Motor neuron (in vitro differentiated cells): ENCODE measurements around the gene STMN1. TPM values are rescaled to one million over a fixed set of nuclear protein-coding genes. Genes with fewer than 3 reads are reported as not detected.

ENCODE experiments used
- ATAC-seq, 8 experiments: fragments of 200-7000 bp; cut with Tn5 transposase; replicated peaks in 6 of 8; 2 replicates each; pipeline ENCODE4 v1.8.0; 2021; ENCODE audit warnings: mild to moderate bottlenecking in 8 of 8, moderate library complexity in 8 of 8
- H3K27ac ChIP-seq, 2 donors: fragments of 250-450 bp; sonication (Bioruptor Pico); 2 replicates each; pipeline ENCODE4 v1.9.0; 2021; ENCODE audit warnings: antibody characterized with exemption in 2 of 2, mild to moderate bottlenecking in 2 of 2, moderate library complexity in 1 of 2
- H3K4me1 ChIP-seq, 2 donors: fragments of 250-450 bp; sonication (Bioruptor Pico); replicated peaks in 1 of 2; 2 replicates each; pipeline ENCODE4 v1.6.1; 2021; ENCODE audit warnings: antibody characterized with exemption in 2 of 2, mild to moderate bottlenecking in 2 of 2, moderate library complexity in 1 of 2
- H3K4me3 ChIP-seq, 5 donors: fragments of 250-450 bp; sonication (Bioruptor Pico); 2 replicates each; pipeline ENCODE4 v1.9.0; 2021; ENCODE audit warnings: antibody characterized with exemption in 5 of 5, mild to moderate bottlenecking in 5 of 5, moderate library complexity in 4 of 5
- WGBS, 10 experiments: fragments of 450-650 bp; shearing (Covaris generic); methylation state at CpG; one replicate each; pipeline ENCODE4 v1.0.0; 2022; 5-methylcytosine and 5-hydroxymethylcytosine counted together
- in situ Hi-C, 9 experiments: fragments of 400-800 bp; cut with MboI; loops; one replicate each; pipeline ENCODE4 v1.15.0; 2021; ENCODE audit warnings: low sequenced_read_pairs in 9 of 9, low pct_unique_long_range_greater_than_20kb in 2 of 9; ENCODE audit not compliant: unreplicated experiment in 9 of 9
- total RNA-seq, 8 experiments: library from RNA; unstranded; fragments of 300-600 nt; gene quantifications; 2 replicates each; pipeline versions ENCODE4 v1.2.3 to v1.2.4, GENCODE V29; 2022

The STMN1 gene
- total RNA-seq, 8 experiments from 2014 or later: 11.5 to 1,830 (median 781) TPM

- peak; percentile 81 to 95 (median 92) for ATAC-seq
- in situ Hi-C loops: no loop called here
- Histone ChIP-seq H3K4me1 (peaks cover 0 to 7% of the 10 kb centered on the region in 2 donors), H3K27ac (no peak within 1 kb of the TSS), H3K4me3 (peak within 1 kb of the TSS; percentile 34 to 50 (median 46))
- WGBS, 10 experiments: 0 to 4% (median 0%) methylated on average over 2 to 29 of the region's 77 CpGs; no CpG with 5 or more reads in 1 of the 10 experiments
Observed at GRCh38 chr1:25858906-25859789, 47.1 kb downstream of the STMN1 start, which contains the start of gene AUNIP. Gene AUNIP, minus strand, starts transcription at chr1:25859457. Its CDS starts 100 bp downstream, at chr1:25859357.

- no peak for ATAC-seq
- 29 to 100% (median 60%) methylated on average over 1 to 7 of the region's 7 CpGs; no CpG with 5 or more reads in 2 of the 10 experiments for WGBS, 10 experiments
- in situ Hi-C loops: no loop called here
- Histone ChIP-seq H3K4me3 (peak overlapping the region in 4 of 5 donors; percentile 37 to 50 (median 46)), H3K4me1 (peaks cover 0 to 7% of the 10 kb centered on the region in 2 donors), H3K27ac (no peak overlapping the region)
Observed at GRCh38 chr1:25858494-25858893, 47.7 kb downstream of the STMN1 start.

- H3K27ac ChIP-seq: no peak overlapping the region
- H3K4me3 ChIP-seq: no peak overlapping the region
- no peak for ATAC-seq
- peaks cover 0 to 5% of the 10 kb centered on the region in 2 donors for H3K4me1 ChIP-seq
- 79 to 100% (median 91%) methylated on average over 1 to 11 of the region's 11 CpGs; no CpG with 5 or more reads in 1 of the 10 experiments for WGBS, 10 experiments
- in situ Hi-C loops: no loop called here
Observed at GRCh38 chr1:25856856-25857255, 49.4 kb downstream of the STMN1 start.

GRCh38 chr1:25854554-25854953 is 51.7 kb downstream of the STMN1 start:
- Histone ChIP-seq H3K4me3 (no peak overlapping the region), H3K27ac (no peak overlapping the region), H3K4me1 (peaks cover 0 to 5% of the 10 kb centered on the region in 2 donors)
- peak in 3 of 8 experiments; percentile 8 to 22 (median 12) for ATAC-seq
- in situ Hi-C loops: no loop called here
- WGBS, 10 experiments: 69 to 95% (median 90%) methylated on average over 1 to 2 of the region's 2 CpGs; no CpG with 5 or more reads in 3 of the 10 experiments

Other genes starting within 250 kb of the STMN1 start
- gene SELENON, start 106.2 kb downstream of the STMN1 start, total RNA-seq: 10 to 100 TPM; 10.5 to 56.7 (median 21.3) TPM
- gene MTFR1L, start 86.5 kb downstream of the STMN1 start, total RNA-seq: 10 to 100 TPM; 58.3 to 92.1 (median 66.7) TPM
- gene AUNIP, start 47.0 kb downstream of the STMN1 start, total RNA-seq: 10 to 100 TPM in 3 of 8 experiments, 1 to 10 TPM in 4, under 1 TPM in 1; 0.78 to 15.5 (median 2.6) TPM
- gene PAQR7, start 30.7 kb downstream of the STMN1 start, total RNA-seq: 10 to 100 TPM in 5 of 8 experiments, 1 to 10 TPM in 3; 8.9 to 14.5 (median 12.2) TPM
- gene PAFAH2, start 91.6 kb upstream of the STMN1 start, total RNA-seq: 10 to 100 TPM in 1 of 8 experiments, 1 to 10 TPM in 7; 6.0 to 11.8 (median 8.9) TPM
- 10 to 100 TPM in 1 of 8 experiments, 1 to 10 TPM in 5, under 1 TPM in 2; 0.36 to 24.9 (median 1.6) TPM for gene EXTL1, start 115.4 kb upstream of the STMN1 start, total RNA-seq
- gene SLC30A2, start 139.7 kb upstream of the STMN1 start, total RNA-seq: 1 to 10 TPM in 4 of 8 experiments, under 1 TPM in 4; 0.10 to 5.7 (median 0.84) TPM
- gene TRIM63, start 161.2 kb upstream of the STMN1 start, total RNA-seq: 1 to 10 TPM in 1 of 8 experiments, under 1 TPM in 2, not detected in 5; 0.29 to 1.0 (median 0.31) TPM
- 10 to 100 TPM in 6 of 8 experiments, 1 to 10 TPM in 2; 1.7 to 33.5 (median 24.1) TPM for gene PDIK1L, start 205.4 kb upstream of the STMN1 start, total RNA-seq